Liver (tissue), 9 donors: ENCODE results near the gene PROCA1. TPM values are rescaled to one million over a fixed set of nuclear protein-coding genes. Genes with fewer than 3 reads are reported as not detected.

ENCODE experiments used
- DNase-seq: peaks from one replicate; pipeline ENCODE4 v3.0.0-alpha.2; 2017; ENCODE audit warnings: low spot score
- H3K27ac ChIP-seq, 2 donors: one replicate each; pipeline ENCODE4 v1.7.0; 2013; ENCODE audit warnings: inconsistent platforms in 2 of 2, low read length in 2 of 2, control low read depth in 1 of 2, low read depth in 1 of 2, mild to moderate bottlenecking in 1 of 2
- H3K27me3 ChIP-seq, 4 donors: one replicate each; pipeline versions ENCODE4 v1.6.1 to v1.7.0; 2013; ENCODE audit warnings: low read length in 3 of 4, inconsistent platforms in 1 of 4, mild to moderate bottlenecking in 1 of 4, moderate library complexity in 1 of 4; ENCODE audit not compliant: control insufficient read depth in 4 of 4, insufficient read depth in 4 of 4
- H3K36me3 ChIP-seq, 4 donors: one replicate each; pipeline versions ENCODE4 v1.6.1 to v1.7.0; 2013; ENCODE audit warnings: low read length in 3 of 4, mild to moderate bottlenecking in 3 of 4, low read depth in 1 of 4, moderate library complexity in 1 of 4; ENCODE audit not compliant: control insufficient read depth in 4 of 4, insufficient read depth in 3 of 4
- H3K4me1 ChIP-seq, 4 donors: one replicate each; pipeline versions ENCODE4 v1.6.1 to v1.7.0; 2013; ENCODE audit warnings: low read length in 3 of 4, mild to moderate bottlenecking in 3 of 4, moderate library complexity in 1 of 4; ENCODE audit not compliant: control insufficient read depth in 4 of 4, insufficient read depth in 4 of 4
- H3K4me3 ChIP-seq, 3 donors: one replicate each; pipeline versions ENCODE4 v1.6.1 to v1.7.0; 2013; ENCODE audit warnings: low read length in 3 of 3, control low read depth in 1 of 3, low read depth in 1 of 3, mild to moderate bottlenecking in 1 of 3
- H3K9ac ChIP-seq, 2 donors: one replicate each; pipeline ENCODE4 v1.7.0; 2013; ENCODE audit warnings: low read length in 2 of 2, mild to moderate bottlenecking in 2 of 2, moderate library complexity in 2 of 2, control low read depth in 1 of 2, low read depth in 1 of 2
- H3K9me3 ChIP-seq, 4 donors: one replicate each; pipeline versions ENCODE4 v1.6.1 to v1.7.0; 2013; ENCODE audit warnings: low read length in 3 of 4; ENCODE audit not compliant: control insufficient read depth in 4 of 4
- ATF3 ChIP-seq: IDR thresholded peaks from 2 replicates; pipeline ENCODE4 v1.6.1; 2016; ENCODE audit warnings: antibody characterized with exemption
- CTCF ChIP-seq: fragments of 150-350 bp; IDR thresholded peaks from 2 replicates; pipeline ENCODE4 v1.5.1; 2017; ENCODE audit warnings: improper control_type of control experiment, low read depth, low read length; ENCODE audit not compliant: missing input control
- FOXA1 ChIP-seq: IDR thresholded peaks from 2 replicates; pipeline ENCODE4 v1.6.1; 2016; ENCODE audit warnings: antibody characterized with exemption
- GABPA ChIP-seq, 2 donors: IDR thresholded peaks in 1 of 2; conservative IDR thresholded peaks in 1 of 2; 2 replicates each; pipeline ENCODE4 v1.6.1; 2016; ENCODE audit warnings: antibody characterized with exemption in 2 of 2, mild to moderate bottlenecking in 1 of 2, moderate library complexity in 1 of 2
- HNF4A ChIP-seq, 2 donors: conservative IDR thresholded peaks; 2 replicates each; pipeline ENCODE4 v1.6.1; 2016; ENCODE audit warnings: antibody characterized with exemption in 2 of 2, mild to moderate bottlenecking in 2 of 2
- HNF4G ChIP-seq: IDR thresholded peaks from 2 replicates; pipeline ENCODE4 v1.6.1; 2016; ENCODE audit warnings: antibody characterized with exemption
- JUND ChIP-seq, 2 donors: IDR thresholded peaks; 2 replicates each; pipeline ENCODE4 v1.6.1; 2016; ENCODE audit warnings: antibody characterized with exemption in 2 of 2
- MAX ChIP-seq: IDR thresholded peaks from 2 replicates; pipeline ENCODE4 v1.6.1; 2016; ENCODE audit warnings: antibody characterized with exemption
- NR2F2 ChIP-seq: IDR thresholded peaks from 2 replicates; pipeline ENCODE4 v1.6.1; 2016; ENCODE audit warnings: antibody characterized with exemption
- RAD21 ChIP-seq, 2 donors: IDR thresholded peaks; 2 replicates each; pipeline ENCODE4 v1.6.1; 2016; ENCODE audit warnings: antibody characterized with exemption in 2 of 2, mild to moderate bottlenecking in 2 of 2
- REST ChIP-seq: IDR thresholded peaks from 2 replicates; pipeline ENCODE4 v1.6.1; 2016; ENCODE audit warnings: antibody characterized with exemption, mild to moderate bottlenecking
- RXRA ChIP-seq, 2 donors: IDR thresholded peaks; 2 replicates each; pipeline ENCODE4 v1.6.1; 2017 to 2018; ENCODE audit warnings: antibody characterized with exemption in 2 of 2, mild to moderate bottlenecking in 1 of 2
- TAF1 ChIP-seq: conservative IDR thresholded peaks from 2 replicates; pipeline ENCODE4 v1.6.1; 2016; ENCODE audit warnings: antibody characterized with exemption, mild to moderate bottlenecking
- YY1 ChIP-seq: IDR thresholded peaks from 2 replicates; pipeline ENCODE4 v1.6.1; 2016; ENCODE audit warnings: antibody characterized with exemption, mild to moderate bottlenecking
- ZBTB33 ChIP-seq: IDR thresholded peaks from 2 replicates; pipeline ENCODE4 v1.6.1; 2016; ENCODE audit warnings: antibody characterized with exemption
- WGBS: extraction: QIAGEN DNeasy Blood & Tissue Kit; methylation state at CpG from one replicate; pipeline ENCODE4 v1.1.7; 2013; 5-methylcytosine and 5-hydroxymethylcytosine counted together
- polyA plus RNA-seq, 2 donors: library from polyadenylated mRNA; stranded (reverse) in 1 of 2; unstranded in 1 of 2; fragments of 200-250 nt in 1 of 2; fragments of >200 nt in 1 of 2; fragmentation: Nextera tagmentation in 1 of 2; extraction: Ambion mirVana in 1 of 2; gene quantifications; one replicate each; pipeline versions ENCODE4 v1.2.1 to v1.2.3, GENCODE V29; 2013 to 2015
- total RNA-seq, 2 donors: library from RNA; depleted of rRNA; stranded (reverse); fragments of >200 nt; gene quantifications; one replicate each; pipeline ENCODE4 v1.2.3, GENCODE V29; 2014
- donor health status: healthy.
- donor health status: healthy.
- donor health status: healthy.
- donor health status: healthy.
- donor health status: healthy.

PROCA1 gene
- total and polyA plus RNA-seq, 4 donors, result 0.16 to 0.65 (median 0.35) TPM

- TF ChIP-seq GABPA (IDR thresholded peaks at IDR 0.05 in 1 of 2, conservative IDR thresholded peaks at IDR 0.05 in 1 of 2) (no peak), YY1 (no peak)
- H3K4me1 ChIP-seq, result peaks cover 4 to 13% (median 9%) of the 10 kb centered on the region in 4 donors
- H3K36me3 ChIP-seq, result no peaks in the 10 kb centered on the region
- H3K27ac ChIP-seq, result no peak overlapping the region
- no peaks in the 10 kb centered on the region for H3K9me3 ChIP-seq
- 91% methylated on average over 10 of the region's 10 CpGs for WGBS
- H3K27me3 ChIP-seq, result no peaks in the 10 kb centered on the region
- DNase-seq, result no peak
- no peak overlapping the region for H3K9ac ChIP-seq
- H3K4me3 ChIP-seq, result no peak overlapping the region
Observed at GRCh38 chr17:28740406-28741357, 29.0 kb upstream of the PROCA1 start.

- Histone ChIP-seq H3K27ac (no peak overlapping the region), H3K36me3 (no peaks in the 10 kb centered on the region), H3K27me3 (no peaks in the 10 kb centered on the region), H3K4me3 (no peak overlapping the region), H3K4me1 (peaks cover 4 to 9% (median 7%) of the 10 kb centered on the region in 4 donors), H3K9me3 (no peaks in the 10 kb centered on the region), H3K9ac (no peak overlapping the region)
- no peak for DNase-seq
- no peak for TF ChIP-seq HNF4G
- TF ChIP-seq RXRA (IDR thresholded peaks at IDR 0.05), result no peak
- TF ChIP-seq RAD21 (IDR thresholded peaks at IDR 0.05), result no peak
- TF ChIP-seq NR2F2, result no peak
- no peak for TF ChIP-seq MAX
- no peak for TF ChIP-seq TAF1
- TF ChIP-seq FOXA1, result no peak
- TF ChIP-seq GABPA (IDR thresholded peaks at IDR 0.05 in 1 of 2, conservative IDR thresholded peaks at IDR 0.05 in 1 of 2), result no peak
- no peak for TF ChIP-seq ATF3
- TF ChIP-seq JUND (IDR thresholded peaks at IDR 0.05), result no peak
- no peak for TF ChIP-seq YY1
- no peak for TF ChIP-seq CTCF
- no peak for TF ChIP-seq ZBTB33
- TF ChIP-seq HNF4A (conservative IDR thresholded peaks at IDR 0.05), result no peak
- no peak for TF ChIP-seq REST
- WGBS, result 91% methylated on average over 10 of the region's 10 CpGs
Observed at GRCh38 chr17:28738680-28739384, 27.1 kb upstream of the PROCA1 start.
